Fibroblast of mammary gland (primary cell): Measurements from ENCODE around the gene GIT2.
"Not testable (repeated sequence)": the region's sequence is repeated elsewhere in the genome, so short reads cannot be mapped to it uniquely, and the experiment has no call there.

ENCODE experiments used
- DNase-seq: peaks from one replicate; pipeline ENCODE4 v3.0.0-alpha.2; 2010; ENCODE audit warnings: low read depth
- H3K4me3 ChIP-seq: 2 replicates; pipeline ENCODE4 v1.5.1; 2011; ENCODE audit warnings: low read depth, mild to moderate bottlenecking, low read length, moderate library complexity; ENCODE audit not compliant: control insufficient read depth
- CTCF ChIP-seq: conservative IDR thresholded peaks from 2 replicates; pipeline ENCODE4 v1.5.1; 2011; ENCODE audit warnings: low read depth, low read length, inconsistent platforms; ENCODE audit not compliant: control insufficient read depth, insufficient read depth

GIT2 gene

GRCh38 chr12:110020956-110021355 lies 24.8 kb upstream of the GIT2 start:
- no peak for TF ChIP-seq CTCF
- H3K4me3 ChIP-seq: no peak overlapping the region
- DNase-seq: no peak

- DNase-seq: no peak
- no peak for TF ChIP-seq CTCF
- no peak overlapping the region for H3K4me3 ChIP-seq
Observed at GRCh38 chr12:110015132-110015531, 19.0 kb upstream of the GIT2 start.

GRCh38 chr12:110012659-110013058 lies 16.5 kb upstream of the GIT2 start:
- DNase-seq: no peak
- TF ChIP-seq CTCF: no peak
- no peak overlapping the region for H3K4me3 ChIP-seq

- H3K4me3 ChIP-seq: no peak overlapping the region
- DNase-seq: peak; percentile 25
- no peak for TF ChIP-seq CTCF
Observed at GRCh38 chr12:110012137-110012536, 16.0 kb upstream of the GIT2 start.

GRCh38 chr12:110010853-110011723 lies 14.9 kb upstream of the GIT2 start:
- no peak for TF ChIP-seq CTCF
- no peak overlapping the region for H3K4me3 ChIP-seq
- no peak for DNase-seq

GRCh38 chr12:110008681-110009398 lies 12.7 kb upstream of the GIT2 start:
- not testable (repeated sequence) for DNase-seq, H3K4me3 ChIP-seq

GRCh38 chr12:110007881-110008280 lies 11.7 kb upstream of the GIT2 start:
- no peak for DNase-seq
- no peak for TF ChIP-seq CTCF
- H3K4me3 ChIP-seq: no peak overlapping the region
